Activated CD8-positive, alpha-beta memory T cell treated with anti-CD3 and anti-CD28 coated beads, Interleukin-2, amount 50 U/mL, for 24 hours (primary cell): Measurements from ENCODE around the gene TSHZ1.
"Not testable (repeated sequence)": the region's sequence is repeated elsewhere in the genome, so short reads cannot be mapped to it uniquely, and the experiment has no call there.

Source experiments
- DNase-seq: peaks from one replicate; pipeline ENCODE4 v3.0.0-alpha.2; 2020; ENCODE audit errors: extremely low read depth

TSHZ1 gene

DNA sequence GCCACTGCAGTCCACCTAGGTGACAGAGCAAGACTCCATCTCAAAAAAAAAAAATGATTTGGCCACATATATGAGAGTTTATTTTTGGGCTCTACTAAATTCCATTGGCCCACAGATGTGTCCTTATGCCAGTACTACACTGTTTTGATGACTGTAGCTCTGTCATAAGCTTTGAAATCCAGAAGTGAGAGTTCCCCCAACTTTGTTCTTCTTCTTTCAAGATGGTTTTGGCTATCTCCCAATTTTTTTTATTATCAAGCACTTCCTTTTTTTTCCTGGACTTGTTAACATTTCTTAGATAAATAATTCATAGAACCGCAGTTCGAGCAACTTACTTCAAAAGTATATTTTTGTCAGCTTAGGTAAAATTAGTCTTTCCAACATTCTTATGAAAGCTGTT, 96.9 kb downstream of the TSHZ1 start:
- DNase-seq: no peak

GRCh38 chr18:75309564-75309963, 99.0 kb downstream of the TSHZ1 start:
- no peak for DNase-seq

- DNase-seq: no peak
These were observed 103.5 kb downstream of the TSHZ1 start for GRCh38 chr18:75314117-75314516.

- DNase-seq: no peak
These were observed 104.0 kb downstream of the TSHZ1 start for GRCh38 chr18:75314606-75315005.

DNA sequence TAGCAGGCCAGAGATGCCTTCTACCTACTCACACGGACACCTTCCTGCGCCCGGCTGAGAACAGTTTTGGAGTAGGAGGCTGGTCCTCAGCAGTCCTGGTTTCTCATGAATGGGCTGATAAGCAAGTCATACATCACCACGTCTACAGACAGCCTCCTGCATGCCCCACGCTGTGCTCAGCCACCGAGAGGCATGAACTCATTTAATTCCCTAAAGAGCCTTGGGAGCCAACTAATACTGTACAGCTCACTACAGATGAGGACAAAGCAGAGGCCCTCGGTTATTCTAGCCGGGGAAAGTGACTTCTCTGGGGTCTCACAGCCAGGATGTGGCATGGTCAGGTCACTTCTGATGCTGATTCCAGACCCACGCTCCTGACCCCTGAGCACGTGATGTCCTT, 105.6 kb downstream of the TSHZ1 start:
- no peak for DNase-seq

- no peak for DNase-seq
These were observed 106.2 kb downstream of the TSHZ1 start for GRCh38 chr18:75316826-75317225.

DNA sequence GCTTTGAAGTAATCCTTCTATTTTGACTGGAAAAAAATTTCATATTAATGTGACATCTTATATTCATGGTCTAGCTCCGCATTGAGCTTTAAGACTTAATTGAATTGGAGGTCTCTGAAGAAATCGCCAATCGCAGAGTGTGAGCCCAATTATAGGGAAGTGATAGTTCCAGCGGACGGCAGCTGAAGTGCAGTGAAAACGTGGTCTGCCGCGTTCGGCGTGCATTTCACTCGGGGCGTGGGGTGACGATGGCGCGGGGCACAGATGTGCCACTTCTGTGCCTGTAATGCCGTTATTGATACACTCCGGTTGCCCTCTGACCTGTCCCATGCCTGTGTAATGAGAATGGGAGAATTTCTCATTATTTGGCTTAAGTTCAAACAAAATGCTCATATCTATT, 106.7 kb downstream of the TSHZ1 start:
- DNase-seq: no peak

GRCh38 chr18:75317703-75318102, 107.1 kb downstream of the TSHZ1 start:
- no peak for DNase-seq

GRCh38 chr18:75319905-75320304, 109.3 kb downstream of the TSHZ1 start:
- no peak for DNase-seq

DNA sequence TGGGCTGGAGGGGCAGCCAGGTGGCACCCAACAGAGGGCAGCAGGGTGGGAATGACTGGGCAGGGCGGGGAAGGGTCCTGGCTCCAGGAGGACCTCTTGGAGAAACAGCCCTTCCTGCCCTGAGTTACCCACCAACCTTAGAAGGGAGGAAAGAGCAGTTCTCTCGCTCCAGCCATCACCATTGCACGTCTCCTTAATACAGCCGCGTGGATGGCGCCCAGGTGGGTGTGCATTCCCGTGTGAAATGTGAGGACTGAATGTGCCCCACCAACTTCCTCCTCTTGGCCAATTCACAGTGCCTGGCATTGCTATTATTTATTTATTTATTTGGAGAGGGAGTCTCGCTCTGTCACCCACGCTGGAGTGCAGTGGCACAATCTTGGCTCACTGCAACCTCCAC, 109.9 kb downstream of the TSHZ1 start:
- no peak for DNase-seq

GRCh38 chr18:75321431-75321830, 110.8 kb downstream of the TSHZ1 start:
- no peak for DNase-seq

DNA sequence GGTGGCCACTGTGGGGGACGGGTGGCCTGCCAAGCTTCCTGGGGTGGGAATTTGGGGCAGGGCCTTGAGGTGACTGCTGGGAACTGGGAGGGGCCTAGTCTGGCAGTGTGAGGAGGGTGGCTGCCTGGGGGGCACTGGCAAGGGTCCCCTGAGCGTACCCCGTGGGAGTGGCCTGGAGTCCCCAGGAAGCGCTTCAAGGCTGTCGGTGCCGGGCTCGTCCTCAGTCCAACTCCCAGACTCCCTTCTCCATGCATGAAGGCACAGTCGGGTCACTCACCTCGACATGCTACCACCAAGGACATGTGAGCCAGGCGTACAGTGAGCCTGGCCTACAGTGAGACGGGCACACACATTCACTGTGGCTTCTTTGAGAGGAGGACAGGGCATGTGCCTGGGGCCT, 111.6 kb downstream of the TSHZ1 start:
- DNase-seq: no peak

GRCh38 chr18:75323821-75324585, 113.4 kb downstream of the TSHZ1 start:
- no peak for DNase-seq

DNA sequence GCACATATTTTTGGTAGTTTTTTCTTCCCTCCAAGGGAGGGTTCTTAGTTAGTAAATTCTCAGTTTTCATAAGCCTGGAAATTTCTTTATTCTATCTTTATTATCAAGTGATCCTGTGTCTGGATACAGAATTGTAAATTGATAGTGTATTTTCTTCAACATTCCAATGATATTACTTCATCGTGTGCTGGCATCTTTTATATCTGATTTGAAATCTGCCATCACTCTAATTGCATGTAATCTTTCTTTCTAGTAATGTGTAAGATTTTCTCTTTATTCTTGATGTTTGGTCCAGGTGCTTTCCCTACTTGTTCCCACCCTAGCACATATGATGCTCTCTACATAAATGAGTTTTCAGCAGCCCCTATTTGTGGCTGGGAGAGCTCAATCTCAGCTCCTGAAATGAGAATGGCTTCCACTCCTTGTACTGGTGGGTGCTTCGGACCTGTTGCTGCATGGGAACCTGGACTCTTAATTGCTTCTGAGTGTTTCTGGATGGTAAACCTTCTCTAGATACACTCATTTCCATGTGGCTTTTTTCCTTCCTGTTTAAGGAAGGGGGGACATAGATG, 114.2 kb downstream of the TSHZ1 start:
- DNase-seq: no peak

DNA sequence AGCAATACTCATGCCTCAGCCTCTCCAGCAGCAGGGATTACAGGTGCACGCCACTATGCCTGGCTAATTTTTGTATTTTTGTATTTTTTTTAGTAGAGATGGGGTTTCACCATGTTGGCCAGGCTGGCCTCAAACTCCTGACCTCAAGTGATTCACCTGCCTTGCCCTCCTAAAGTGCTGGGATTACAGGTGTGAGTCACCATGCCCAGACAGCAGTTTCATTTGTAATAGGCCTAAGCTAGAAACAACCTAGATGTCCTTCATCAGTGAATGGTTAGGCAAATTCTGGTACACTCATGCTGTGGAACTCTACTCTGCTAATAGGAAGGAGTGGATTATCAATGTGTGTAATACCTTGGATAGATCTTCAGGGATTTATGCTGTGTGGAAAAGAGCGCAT, 119.2 kb downstream of the TSHZ1 start:
- DNase-seq: not testable (repeated sequence)

DNA sequence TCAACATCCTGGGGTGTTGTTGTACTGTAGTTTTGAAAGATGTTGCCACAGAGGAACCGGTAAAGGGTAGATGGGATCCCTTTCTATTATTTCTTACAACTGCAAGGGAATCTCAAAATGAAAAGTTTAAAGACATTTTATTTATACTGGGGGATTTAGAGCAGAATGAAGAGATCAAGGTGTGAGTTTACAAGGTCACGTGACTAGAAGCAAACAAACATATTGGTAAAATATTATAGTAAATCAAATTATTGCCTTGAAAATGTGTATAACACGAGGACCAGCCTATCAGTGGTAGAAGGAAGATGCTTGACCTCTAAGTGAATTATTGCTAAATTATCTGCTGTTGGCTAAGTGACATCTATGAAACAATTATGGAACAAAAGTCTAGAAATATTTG, 119.7 kb downstream of the TSHZ1 start:
- DNase-seq: no peak

DNA sequence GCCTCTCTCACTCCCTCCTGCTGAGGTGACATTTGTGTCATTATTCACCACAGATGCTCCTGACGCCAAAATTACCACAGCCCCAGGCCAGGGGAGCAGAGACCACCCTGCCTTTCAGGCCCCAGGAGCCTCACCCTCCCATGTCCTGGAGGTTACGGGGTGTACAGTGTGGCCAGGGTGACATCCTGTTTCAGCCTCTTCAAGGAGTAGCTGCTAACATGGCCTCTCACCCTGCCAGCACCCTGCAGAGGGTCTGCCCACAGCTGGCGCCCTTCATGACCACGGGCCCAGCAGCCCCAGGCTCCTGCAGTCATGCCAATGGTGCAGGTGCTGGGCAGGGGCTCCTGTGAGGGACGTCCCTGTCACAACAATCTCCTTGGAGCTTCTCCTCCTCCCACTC, 124.3 kb downstream of the TSHZ1 start:
- no peak for DNase-seq

DNA sequence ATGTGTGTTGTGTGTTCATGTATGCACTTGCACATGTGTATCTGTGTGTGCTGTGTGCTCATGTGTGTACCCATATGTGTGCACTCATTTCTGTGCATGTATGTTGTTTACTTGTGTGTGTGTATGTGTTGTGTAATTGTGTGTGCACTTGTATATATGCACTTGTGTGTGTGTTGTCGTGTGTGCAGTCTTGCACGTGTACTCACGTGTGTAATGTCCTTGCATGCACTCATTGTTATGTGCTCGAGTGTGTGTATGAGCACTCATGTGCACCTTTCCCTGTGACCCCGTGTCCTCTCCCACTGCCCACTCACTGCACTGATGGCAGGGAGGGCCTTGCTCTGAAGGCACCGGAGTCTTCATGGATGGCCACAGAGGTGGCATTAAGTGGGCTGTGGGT, 124.9 kb downstream of the TSHZ1 start:
- DNase-seq: no peak

GRCh38 chr18:75336767-75337166, 126.2 kb downstream of the TSHZ1 start:
- DNase-seq: no peak

- no peak for DNase-seq
These were observed 126.8 kb downstream of the TSHZ1 start for GRCh38 chr18:75337348-75337747.

DNA sequence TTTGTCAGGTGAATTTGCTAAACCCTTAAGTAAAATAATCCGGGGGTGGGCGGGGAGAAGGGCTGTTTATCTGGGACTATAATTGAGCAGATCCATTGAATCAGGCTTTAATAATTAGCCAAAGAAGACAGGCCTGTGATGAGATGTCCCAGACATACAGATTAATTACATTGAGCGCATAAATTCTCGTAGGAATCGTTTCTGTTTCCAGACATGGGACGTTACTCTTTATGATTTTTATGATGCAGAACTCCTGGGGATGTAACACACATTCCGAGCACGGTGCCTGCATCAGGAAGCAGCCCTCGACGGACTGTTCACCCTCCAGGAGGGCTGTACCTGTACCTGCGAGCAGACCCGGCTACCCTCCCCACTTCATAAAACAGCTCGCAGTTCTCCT, 128.0 kb downstream of the TSHZ1 start:
- no peak for DNase-seq
